ENCODE data around the gene MAP3K2.

MAP3K2 gene

GRCh38 chr2:127347734-127348392 is 39.9 kb downstream of the MAP3K2 start:
- DNase-seq = no peak

GRCh38 chr2:127347015-127347414 is 40.8 kb downstream of the MAP3K2 start:
- DNase-seq = no peak

GRCh38 chr2:127343277-127343676 is 44.5 kb downstream of the MAP3K2 start:
- no peak for DNase-seq

GRCh38 chr2:127342101-127342500 is 45.7 kb downstream of the MAP3K2 start:
- DNase-seq = no peak

- no peak for DNase-seq
Observed at GRCh38 chr2:127332335-127332734, 55.4 kb downstream of the MAP3K2 start.

- no peak for DNase-seq
Observed at GRCh38 chr2:127330753-127331152, 57.0 kb downstream of the MAP3K2 start.

- DNase-seq = no peak
Observed at GRCh38 chr2:127326289-127326945, 61.4 kb downstream of the MAP3K2 start.

GRCh38 chr2:127324635-127325034 is 63.1 kb downstream of the MAP3K2 start:
- no peak for DNase-seq

DNA sequence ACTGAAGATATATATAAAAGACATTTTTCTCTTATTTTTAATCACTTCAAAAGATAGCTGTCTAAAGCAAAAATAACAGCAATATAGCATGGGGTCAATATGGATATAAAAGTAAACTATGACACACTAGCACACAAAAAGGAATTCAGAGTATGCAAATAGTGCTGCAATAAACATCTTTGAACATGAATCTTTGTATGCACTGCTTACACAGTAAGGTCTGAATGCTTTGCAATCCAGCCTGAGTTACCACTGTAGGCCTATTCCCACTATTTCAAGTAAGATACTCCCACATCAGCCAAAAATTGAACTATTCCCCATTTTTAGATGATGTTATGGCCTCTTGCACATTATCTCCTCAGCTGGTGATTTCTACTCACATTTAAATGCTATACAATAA is 66.5 kb downstream of the MAP3K2 start:
- DNase-seq = no peak

DNA sequence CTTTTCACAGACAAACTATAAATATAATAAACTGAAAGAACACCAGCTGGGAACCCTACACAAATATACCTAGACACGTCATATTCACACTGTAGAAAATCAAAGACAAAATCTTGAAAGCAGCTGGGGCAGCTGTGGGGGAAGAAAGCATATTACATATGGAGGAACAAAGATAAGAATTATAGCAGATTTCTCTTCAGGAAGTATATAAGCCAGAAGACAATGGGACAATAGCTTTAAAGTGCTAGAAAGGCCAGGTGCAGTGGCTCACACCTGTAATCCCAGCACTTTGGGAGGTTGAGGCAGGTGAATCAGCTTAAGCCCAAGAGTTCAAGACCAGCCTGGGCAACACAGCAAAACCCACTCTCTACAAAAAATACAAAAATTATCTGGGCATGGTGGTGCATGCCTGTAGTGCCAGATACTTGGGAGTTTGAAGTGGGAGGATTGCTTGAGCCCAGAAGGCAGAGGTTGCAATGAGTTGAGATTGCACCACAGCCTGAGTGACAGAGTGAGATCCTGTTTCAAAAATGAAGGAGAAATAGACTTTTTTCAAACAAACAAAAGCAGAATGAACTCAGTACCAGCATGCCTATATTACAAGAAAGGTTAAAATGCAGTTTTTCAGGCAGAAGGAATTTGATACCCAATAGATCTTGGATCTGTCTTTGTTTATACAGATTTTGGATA is 67.0 kb downstream of the MAP3K2 start:
- DNase-seq = no peak

DNA sequence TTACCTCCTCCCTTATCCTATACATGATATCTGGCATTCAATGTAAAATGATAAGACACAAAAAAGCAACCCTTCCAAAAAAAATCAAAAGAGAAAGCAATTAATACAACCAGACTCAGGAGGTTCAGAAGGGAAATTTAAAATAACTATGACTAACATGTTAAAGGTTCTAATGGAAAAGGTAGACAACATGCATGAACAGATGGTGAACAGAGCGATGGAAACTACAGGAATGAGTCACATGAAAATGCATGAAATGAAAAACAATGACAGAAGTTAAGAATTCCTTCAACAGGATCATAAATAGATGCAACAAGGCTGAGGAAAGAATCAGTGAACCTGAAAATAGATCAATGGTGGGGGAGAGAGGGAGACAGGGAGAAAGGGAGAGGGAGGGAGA is 67.7 kb downstream of the MAP3K2 start:
- no peak for DNase-seq

DNA sequence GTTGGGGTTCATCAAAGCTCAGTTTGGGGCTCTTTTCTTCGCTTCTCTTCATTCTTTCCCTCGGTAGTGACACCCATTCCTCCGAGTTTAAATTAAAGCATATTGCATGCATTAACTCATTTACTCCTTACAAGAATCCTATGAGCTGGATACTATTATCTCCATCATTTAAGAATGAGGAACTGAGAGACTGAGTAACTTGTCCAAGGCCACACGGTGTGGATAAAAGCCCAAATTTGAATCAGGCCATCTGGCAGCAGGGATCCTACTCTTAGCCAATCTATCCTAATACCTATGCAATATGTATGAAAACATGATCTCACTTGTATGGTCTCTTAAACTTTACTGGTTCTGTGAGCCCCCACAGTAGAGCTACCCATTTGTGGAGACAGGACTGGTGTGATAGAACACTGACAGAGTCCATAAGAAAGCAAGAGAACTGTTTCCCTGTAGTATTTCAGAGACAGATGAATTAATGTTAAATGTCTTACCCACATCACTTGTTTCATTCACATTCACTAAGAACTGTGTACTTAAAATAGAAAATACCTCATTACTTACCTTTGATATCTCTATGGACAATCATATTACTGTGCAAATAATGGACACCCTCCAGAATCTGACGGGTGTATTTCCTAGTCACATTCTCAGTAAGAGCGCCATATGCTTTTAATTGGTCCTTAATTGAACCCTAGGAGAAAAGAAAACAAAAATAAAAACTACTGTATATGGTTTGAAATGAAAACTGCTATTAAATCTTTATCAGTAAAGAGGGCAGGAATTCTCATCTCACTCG is 73.4 kb downstream of the MAP3K2 start:
- DNase-seq = no peak

- peak; percentile 43 for DNase-seq
Observed at GRCh38 chr2:127313406-127313805, 74.4 kb downstream of the MAP3K2 start.

DNA sequence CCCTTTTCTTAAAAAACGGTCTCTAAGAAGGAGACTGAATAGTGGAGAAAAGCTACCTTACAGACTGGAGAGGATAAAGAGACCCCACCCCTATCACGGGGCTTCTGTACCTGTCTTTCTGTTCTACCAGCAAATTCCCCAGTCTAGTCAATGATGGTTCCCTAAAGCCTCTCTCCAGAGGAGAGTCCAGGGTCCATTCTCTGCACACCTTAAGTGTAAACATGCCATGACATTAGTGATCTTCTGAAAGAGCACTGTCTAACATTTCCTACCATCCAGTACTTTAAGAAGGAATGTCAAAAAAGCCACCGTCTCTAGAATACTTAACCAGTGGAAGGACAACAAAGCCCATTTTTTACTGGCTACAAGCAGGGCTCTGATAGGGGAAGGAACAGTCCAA is 76.8 kb downstream of the MAP3K2 start:
- no peak for DNase-seq

GRCh38 chr2:127309468-127309867 is 78.3 kb downstream of the MAP3K2 start:
- no peak for DNase-seq

- DNase-seq = no peak
Observed at GRCh38 chr2:127308586-127309138, 79.1 kb downstream of the MAP3K2 start.

DNA sequence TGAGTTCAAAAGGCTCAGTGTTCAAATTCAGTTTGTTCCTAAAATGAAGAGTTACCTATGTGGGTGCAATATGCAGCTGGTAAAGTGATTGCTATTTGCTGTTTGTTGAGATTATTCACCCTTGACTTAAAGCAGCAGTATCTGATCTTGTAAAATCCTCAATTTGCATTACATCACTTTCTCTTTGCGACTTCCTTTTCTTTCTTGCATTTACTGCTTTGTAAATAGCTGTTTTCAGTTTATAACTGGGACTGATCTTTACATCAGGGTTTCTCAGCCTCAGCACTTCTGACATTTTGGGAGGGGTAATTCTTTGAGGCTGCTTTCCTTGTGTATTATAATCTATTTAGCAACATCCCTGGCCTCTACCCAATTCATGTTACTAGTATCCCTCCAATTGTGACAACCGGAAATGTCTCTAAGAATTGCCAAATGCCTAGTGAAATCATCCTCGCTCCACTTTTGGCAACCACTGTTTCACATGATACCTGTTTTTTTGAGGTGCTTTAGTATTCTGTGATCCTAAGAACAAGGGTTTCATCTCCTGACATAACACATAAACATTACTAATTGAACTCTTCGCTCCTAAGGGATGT is 81.7 kb downstream of the MAP3K2 start:
- no peak for DNase-seq

GRCh38 chr2:127302168-127302567 is 85.6 kb downstream of the MAP3K2 start:
- DNase-seq = no peak

DNA sequence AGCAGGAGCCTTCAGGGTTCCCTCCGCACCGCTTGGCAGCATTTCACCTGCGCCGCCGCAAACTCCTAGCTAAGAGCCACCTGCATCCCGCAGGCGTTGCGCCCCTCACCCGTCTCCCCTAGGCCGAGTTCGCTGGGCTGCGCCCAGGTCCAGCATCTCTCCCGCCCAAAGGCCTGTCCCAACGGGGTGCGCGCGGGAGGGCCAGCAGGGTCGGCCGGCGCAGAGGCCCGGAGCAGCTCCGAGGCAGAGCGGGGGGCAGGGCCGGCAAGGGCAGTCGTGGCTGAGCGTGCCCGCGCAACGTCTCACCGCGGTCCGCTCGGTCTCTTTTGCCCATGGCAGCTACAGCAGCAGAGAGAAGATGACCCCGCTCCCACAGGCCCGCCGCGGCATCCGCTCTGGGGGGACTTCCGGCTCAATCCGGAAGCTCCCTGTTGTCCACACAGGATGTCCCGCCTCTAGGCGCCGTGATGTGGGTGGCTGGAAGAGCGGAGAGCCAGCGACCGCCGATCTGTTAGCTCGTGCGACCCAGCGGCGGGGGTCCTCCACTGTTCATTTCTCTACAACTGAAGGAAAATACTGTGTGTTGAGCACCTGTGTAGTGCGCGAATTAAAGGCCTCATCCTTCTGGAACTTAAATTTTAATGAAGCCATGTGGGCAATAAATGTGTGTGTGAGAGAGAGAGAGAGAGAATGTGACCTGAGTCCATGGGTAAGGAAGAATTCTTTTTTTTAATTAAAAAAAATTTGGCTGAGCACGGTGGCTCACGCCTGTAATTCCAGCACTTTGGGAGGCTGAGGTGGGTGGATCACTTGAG is 93.8 kb downstream of the MAP3K2 start, which contains the start of gene ERCC3:
ERCC3 (minus strand) TSS at position 397 of the 815 bp plus-strand sequence; CDS start at position 334, 63 bp downstream.
- peak; percentile 78 for DNase-seq

- DNase-seq = no peak
Observed at GRCh38 chr2:127293386-127293747, 94.4 kb downstream of the MAP3K2 start.

- no peak for DNase-seq
Observed at GRCh38 chr2:127288274-127288673, 99.5 kb downstream of the MAP3K2 start.

GRCh38 chr2:127283275-127283674 is 104.5 kb downstream of the MAP3K2 start:
- DNase-seq = no peak
